Measurements from ENCODE around the gene SLC7A8. TPM values are rescaled to one million over a fixed set of nuclear protein-coding genes. Genes with fewer than 3 reads are reported as not detected.

Gene SLC7A8
- total RNA-seq, 1 donor from 2014 or later: 36.8 TPM

DNA sequence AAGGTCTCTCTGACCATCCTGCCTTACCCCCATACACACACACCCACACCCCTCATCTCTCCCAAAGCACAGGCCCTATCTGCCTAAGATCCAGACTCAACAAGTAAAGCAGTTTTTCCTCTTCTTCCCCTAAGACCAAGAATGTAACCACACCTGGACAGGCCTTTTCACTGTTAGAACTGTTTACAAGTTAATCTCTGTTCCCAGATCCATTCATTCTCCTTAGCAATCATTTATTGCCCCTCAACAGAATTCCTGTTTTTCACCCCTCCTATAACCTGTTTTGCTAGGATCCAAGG lies 76.8 kb downstream of the SLC7A8 start:
- DNase-seq (no peak), ATAC-seq (no peak)
- no peaks in the 10 kb centered on the region for H3K36me3 ChIP-seq
- intact Hi-C loops (cut with DNase I): no loop called here
- no peak overlapping the region for H3K4me3 ChIP-seq
- no peaks in the 10 kb centered on the region for H3K27me3 ChIP-seq (ENCODE audit: low read depth)
- H3K4me1 ChIP-seq: no peaks in the 10 kb centered on the region
- H3K27ac ChIP-seq: peak overlapping the region; percentile 37
- TF ChIP-seq CTCF (IDR thresholded peaks at IDR 0.05): no peak
- no peaks in the 10 kb centered on the region for H3K9me3 ChIP-seq

DNA sequence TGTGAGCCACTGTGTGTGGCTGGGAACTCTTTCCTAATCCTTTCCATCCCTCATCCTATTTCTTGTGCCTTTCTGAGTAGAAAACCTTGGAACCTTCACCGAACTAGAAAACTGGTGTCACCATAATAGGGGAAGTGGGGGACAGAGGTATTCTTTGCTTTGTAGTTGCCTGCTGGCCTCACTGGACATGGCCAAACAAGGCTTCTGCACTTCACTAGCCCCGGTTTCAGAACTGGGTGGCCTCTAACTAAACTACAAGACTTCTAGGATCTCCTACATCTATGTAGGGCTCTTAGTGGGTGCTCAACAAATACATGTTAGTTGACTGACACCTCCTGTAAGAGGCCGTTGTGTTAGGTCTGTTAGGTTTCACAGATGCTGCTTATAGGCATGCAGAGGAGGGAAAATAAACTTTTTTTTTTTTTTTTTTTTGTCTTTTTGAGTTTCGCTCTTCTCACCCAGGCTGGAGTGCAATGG lies 78.1 kb downstream of the SLC7A8 start:
- ATAC-seq: no peak

GRCh38 chr14:23104591-23105347 lies 78.7 kb downstream of the SLC7A8 start, which contains the start of gene CIROP:
CIROP (minus strand) TSS chr14:23104989; CDS start chr14:23104920, 69 bp downstream.
- Histone ChIP-seq H3K9me3 (no peaks in the 10 kb centered on the region), H3K4me3 (no peak within 1 kb of the TSS), H3K27me3 (ENCODE audit: low read depth) (no peaks in the 10 kb centered on the region), H3K36me3 (no peaks in the 10 kb centered on the region), H3K4me1 (peaks cover 5% of the 10 kb centered on the region), H3K27ac (peak within 1 kb of the TSS; percentile 31)
- no peak for TF ChIP-seq CTCF (IDR thresholded peaks at IDR 0.05)
- intact Hi-C loops (cut with DNase I): no loop called here
- DNase-seq (no peak), ATAC-seq (no peak)

More for the DNA sequence above, 78.1 kb downstream of the SLC7A8 start:
- TF ChIP-seq CTCF (IDR thresholded peaks at IDR 0.05): no peak
- no peak overlapping the region for H3K4me3 ChIP-seq
- DNase-seq: no peak
- intact Hi-C loops (cut with DNase I): no loop called here
- no peaks in the 10 kb centered on the region for H3K36me3 ChIP-seq
- H3K9me3 ChIP-seq: no peaks in the 10 kb centered on the region
- H3K27ac ChIP-seq: peak overlapping the region; percentile 31
- H3K27me3 ChIP-seq (ENCODE audit: low read depth): no peaks in the 10 kb centered on the region
- no peaks in the 10 kb centered on the region for H3K4me1 ChIP-seq

GRCh38 chr14:23104070-23104590 lies 79.3 kb downstream of the SLC7A8 start:
- no peak overlapping the region for H3K27ac ChIP-seq
- H3K4me3 ChIP-seq: no peak overlapping the region
- H3K9me3 ChIP-seq: no peaks in the 10 kb centered on the region
- H3K36me3 ChIP-seq: peaks cover 3% of the 10 kb centered on the region
- no peaks in the 10 kb centered on the region for H3K27me3 ChIP-seq (ENCODE audit: low read depth)
- intact Hi-C loops (cut with DNase I): no loop called here
- ATAC-seq: no peak
- peaks cover 9% of the 10 kb centered on the region for H3K4me1 ChIP-seq
- no peak for DNase-seq
- no peak for TF ChIP-seq CTCF (IDR thresholded peaks at IDR 0.05)

DNA sequence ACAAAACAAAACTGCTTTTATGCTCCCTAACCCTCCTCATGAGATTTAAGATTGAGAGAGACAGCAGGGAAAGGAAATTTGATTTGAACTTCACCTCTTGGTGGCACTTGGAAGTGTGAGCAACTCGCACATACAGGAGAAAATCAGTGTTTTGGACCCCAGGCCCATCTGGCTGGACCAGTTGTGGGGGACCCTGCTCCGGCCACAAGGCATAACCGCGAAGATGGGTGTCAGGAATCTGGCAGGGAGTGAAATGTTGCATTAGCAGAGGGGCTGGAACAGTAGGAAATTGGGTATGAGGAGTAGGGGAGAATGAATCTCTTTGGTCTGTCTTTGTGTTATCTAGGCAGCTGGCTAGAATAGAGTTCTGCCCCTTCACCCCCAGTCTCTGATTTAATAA lies 79.9 kb downstream of the SLC7A8 start:
- Histone ChIP-seq H3K4me3 (no peak overlapping the region), H3K36me3 (peaks cover 9% of the 10 kb centered on the region), H3K27me3 (ENCODE audit: low read depth) (no peaks in the 10 kb centered on the region), H3K9me3 (no peaks in the 10 kb centered on the region), H3K27ac (no peak overlapping the region), H3K4me1 (peaks cover 14% of the 10 kb centered on the region)
- no peak for TF ChIP-seq CTCF (IDR thresholded peaks at IDR 0.05)
- intact Hi-C loops (cut with DNase I): no loop called here
- DNase-seq (no peak), ATAC-seq (no peak)

All from lower lobe of right lung (tissue), 2 donors.